DMS114 treated with DMSO at 0.1 percent for 48 hours (cell line): ENCODE data around the gene LASP1NB.
"Not testable (repeated sequence)": the region's sequence is repeated elsewhere in the genome, so short reads cannot be mapped to it uniquely, and the experiment has no call there.

ENCODE experiments used
- DNase-seq: peaks from one replicate; lab custom pipeline; 2025; ENCODE audit not compliant: unreplicated experiment; lab: John Stamatoyannopoulos, UW

LASP1NB gene

DNA sequence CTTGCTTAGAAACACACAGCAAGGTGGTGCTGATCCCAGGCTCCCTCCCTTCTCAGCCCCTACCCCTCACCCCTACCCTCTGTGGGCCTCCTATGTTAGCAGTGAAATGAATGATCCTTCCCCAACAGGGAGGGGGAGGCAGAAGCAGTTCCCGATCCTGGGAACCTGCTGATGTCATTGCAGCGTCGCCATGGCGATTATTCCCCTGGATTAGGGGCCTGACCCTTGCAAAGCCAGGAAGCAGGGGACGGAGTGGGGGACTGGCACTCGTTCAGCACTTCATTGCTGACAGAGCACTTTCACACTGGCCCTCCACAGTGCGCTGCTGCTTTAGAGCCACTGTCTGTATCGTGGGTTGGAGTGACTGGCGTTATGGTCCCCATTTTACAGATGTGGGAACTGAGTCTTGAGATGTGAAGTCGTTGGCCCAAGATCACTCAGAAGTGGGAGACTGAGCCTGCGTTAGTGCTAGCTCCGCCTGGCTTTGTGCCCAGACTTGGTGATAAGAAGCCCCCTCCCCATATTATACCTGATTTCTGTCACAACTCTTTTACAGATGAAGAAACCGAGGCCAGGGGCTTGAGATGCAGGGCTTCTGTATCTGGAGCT is 29.0 kb upstream of the LASP1NB start:
- no peak for DNase-seq

- no peak for DNase-seq
Observed at GRCh38 chr17:38897176-38897575, 28.2 kb upstream of the LASP1NB start.

DNA sequence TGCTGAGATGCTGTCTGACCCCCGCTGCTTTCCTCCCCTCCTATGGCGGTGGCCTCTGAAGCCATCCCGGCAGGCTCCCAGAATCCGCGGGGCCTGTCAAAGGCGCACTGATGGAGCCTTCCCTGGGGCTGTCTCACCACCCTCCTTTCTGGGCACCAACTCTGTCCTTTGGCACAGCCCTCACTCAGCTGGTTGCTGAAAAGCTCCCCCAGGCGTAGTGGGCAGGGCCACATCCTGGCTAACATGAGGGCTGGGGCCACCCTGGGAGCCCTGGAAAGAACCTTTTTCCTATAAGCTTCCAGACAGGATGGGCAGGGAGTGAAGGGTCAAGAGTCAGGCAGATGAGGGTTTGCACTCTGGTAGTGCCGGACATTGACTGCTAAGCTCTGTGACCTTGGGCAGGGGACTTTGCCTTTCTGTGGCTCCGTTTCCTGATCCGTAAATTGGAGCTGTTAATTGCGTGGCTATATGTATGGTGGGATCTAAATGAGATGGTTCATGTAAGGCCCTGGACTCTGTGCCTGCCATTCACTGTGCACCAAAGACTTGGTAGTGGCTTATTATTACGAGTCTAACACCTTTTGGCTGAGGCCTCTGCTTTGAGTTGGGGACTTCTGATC is 27.6 kb upstream of the LASP1NB start:
- DNase-seq = no peak

- DNase-seq = no peak
Observed at GRCh38 chr17:38898291-38898679, 27.1 kb upstream of the LASP1NB start.

- no peak for DNase-seq
Observed at GRCh38 chr17:38898812-38899348, 26.5 kb upstream of the LASP1NB start.

DNA sequence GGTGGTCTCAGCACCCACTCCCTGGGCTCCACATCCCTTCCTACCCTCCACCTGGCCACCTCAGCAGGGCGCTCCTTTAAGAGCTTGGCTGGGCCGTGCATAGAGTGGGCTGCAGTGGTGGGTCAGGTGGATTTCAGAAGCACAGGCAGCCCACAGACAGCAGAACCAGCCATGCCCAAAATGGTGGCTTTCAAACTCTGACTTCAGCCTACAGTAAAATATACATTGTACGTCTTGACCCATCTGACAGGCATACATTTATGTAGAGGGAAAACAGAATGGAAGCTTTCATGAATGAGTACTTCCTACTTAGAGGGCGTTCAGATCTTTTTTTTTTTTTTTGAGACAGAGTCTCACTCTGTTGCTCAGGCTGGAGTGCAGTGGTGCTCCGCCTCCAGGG is 26.0 kb upstream of the LASP1NB start:
- no peak for DNase-seq

DNA sequence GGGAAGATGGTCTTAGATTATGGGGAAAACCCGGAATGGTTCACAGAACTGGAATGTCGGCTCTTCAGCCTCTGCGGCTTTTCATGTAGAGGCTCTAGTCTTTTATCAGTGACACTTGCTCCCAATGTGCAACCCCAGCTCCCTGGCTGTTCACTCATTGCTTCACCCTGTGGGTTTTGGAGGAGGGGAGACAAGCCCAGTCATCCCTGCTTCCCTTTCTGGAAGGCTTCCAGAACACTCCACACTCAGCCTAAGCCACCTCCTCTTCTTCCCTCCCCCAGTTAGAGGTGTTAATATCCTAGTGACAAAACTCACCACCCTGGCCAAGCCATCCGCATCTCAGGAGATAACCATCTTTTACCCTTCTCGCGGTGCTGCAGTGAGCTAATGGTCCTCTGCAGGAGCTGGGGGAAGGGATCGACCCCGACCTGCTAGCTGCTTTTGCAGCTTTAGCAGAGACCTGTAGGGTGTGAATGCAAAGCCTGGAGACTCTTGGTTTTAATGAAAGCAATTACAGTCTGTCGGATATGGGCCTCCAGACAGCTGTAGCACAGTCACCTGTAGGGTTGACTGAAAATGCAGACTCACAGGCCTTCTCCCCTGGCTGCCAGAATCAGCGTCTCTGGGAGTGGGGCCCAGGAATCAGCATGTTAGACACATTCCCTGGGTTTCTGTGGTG is 24.3 kb upstream of the LASP1NB start:
- no peak for DNase-seq

- no peak for DNase-seq
Observed at GRCh38 chr17:38903404-38903803, 22.0 kb upstream of the LASP1NB start.

GRCh38 chr17:38904892-38905291 is 20.5 kb upstream of the LASP1NB start:
- DNase-seq = no peak

DNA sequence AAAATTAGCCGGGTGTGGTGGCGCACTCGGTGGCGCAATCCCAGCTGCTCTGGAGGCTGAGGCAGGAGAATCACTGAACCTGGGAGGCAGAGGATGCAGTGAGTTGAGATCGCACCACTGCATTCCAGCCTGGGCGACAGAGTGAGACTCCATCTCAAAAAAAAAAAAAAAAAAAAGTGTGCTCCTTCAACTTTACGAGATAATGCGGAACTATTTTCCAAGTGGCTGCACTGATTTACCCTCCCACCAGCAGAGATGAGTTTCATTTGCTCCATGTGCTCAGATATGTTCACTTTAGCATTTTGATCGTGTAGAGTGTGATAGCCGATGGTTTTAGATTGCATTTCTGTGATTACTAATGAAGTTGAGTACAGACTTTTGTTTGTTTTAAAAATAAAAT is 20.0 kb upstream of the LASP1NB start:
- no peak for DNase-seq

- no peak for DNase-seq
Observed at GRCh38 chr17:38906460-38907228, 18.8 kb upstream of the LASP1NB start.

DNA sequence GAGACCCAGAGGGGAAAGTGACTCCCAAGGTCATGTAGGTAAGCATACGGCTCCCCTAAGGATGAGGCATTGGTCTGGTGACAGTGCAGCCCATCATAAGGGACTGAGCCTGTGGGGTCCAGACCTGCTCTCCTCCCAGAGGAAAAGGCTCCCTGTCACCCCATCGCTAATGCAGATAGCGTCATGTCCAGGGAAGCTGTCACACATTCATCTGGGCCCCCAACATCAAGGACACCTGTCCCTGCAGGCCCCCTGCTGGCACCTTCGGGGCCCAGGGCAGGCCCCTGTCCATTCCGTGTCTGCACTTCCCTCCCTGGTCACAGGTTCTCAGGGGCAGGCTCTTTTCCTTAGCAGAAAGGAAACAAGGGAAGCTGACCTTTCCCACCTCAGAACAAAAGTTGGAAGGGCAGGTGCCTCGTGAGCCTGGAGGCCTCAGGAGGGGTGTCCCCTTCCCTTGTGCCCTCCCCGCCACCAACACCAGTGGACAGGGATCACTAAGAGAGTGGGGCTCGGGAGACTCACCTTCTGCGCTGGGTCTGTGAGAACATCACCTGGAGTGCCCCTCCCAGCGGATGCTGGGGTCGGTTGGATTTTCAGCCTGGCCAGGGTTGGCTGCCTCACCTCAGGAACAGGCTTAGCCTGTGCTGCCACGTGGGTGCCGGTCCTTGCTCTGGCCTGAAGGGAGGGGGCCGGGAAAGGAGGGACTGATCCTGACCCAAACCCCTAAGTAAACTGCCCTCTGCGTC is 17.3 kb upstream of the LASP1NB start:
- DNase-seq = no peak

- no peak for DNase-seq
Observed at GRCh38 chr17:38908676-38909181, 16.7 kb upstream of the LASP1NB start.

DNA sequence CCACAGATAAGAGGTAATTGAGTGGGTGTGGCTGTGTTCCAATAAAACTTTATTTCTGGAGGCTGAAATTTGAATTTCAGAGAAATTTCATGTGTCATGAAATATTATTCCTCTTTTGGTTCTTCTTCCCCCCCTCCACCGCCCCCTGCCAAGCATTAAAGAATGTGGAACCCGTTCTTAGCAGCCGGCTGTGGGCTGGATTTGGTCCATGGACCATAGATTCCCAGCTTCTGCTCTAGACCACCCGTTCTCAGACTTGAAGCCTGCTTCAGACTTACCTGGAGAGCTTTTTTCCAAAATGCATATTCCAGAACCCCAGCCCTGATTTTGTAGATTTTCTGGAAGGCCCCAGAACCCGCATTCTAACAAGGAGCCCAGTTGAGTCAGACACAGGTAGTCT is 15.1 kb upstream of the LASP1NB start:
- DNase-seq = no peak

DNA sequence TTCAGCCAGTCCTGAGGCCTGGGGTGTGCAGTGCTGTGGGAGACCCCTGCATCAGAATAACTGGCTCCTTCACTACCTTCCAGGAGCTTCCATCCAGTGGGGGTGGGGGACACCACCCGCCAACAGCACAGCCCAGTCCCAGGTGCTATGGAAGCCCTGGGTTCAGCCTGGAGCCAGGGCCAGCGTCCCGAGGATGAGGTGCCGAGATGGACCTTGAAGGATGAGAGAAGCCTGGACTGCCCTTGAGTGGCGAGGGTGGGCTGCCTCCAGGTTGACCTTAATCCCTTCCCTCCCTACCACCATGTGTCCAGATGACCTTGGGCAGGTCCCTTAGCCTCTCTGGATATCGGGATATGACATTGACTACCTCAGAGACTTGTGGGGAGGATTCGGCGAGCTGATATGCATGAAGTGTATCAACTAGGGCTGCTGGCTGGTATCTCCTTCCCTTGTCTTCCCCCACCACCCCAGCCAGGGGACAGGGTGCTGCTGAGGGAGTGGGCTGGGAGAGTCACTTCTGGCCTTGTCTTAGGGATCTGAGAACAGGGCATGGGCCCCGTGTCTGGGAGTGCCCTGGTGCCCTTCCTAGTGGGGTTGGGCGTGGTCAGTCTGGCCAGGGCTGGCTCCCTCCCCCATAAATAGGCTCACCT is 14.2 kb upstream of the LASP1NB start:
- no peak for DNase-seq

DNA sequence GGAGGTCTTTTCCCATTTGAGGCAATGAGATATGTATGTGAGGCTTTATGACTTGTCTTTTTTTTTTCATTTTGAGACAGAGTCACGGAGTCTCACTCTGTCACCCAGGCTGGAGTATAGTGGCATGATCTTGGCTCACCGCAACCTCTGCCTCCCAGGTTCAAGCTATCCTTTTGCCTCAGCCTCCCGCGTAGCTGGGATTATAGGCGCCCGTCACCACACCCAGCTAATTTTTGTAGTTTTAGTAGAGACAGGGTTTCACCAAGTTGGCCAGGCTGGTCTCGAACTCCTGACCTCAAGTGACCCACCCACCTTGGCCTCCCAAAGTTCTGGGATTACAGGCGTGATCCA is 13.7 kb upstream of the LASP1NB start:
- DNase-seq = not testable (repeated sequence)

GRCh38 chr17:38912221-38912813 is 13.1 kb upstream of the LASP1NB start:
- no peak for DNase-seq

DNA sequence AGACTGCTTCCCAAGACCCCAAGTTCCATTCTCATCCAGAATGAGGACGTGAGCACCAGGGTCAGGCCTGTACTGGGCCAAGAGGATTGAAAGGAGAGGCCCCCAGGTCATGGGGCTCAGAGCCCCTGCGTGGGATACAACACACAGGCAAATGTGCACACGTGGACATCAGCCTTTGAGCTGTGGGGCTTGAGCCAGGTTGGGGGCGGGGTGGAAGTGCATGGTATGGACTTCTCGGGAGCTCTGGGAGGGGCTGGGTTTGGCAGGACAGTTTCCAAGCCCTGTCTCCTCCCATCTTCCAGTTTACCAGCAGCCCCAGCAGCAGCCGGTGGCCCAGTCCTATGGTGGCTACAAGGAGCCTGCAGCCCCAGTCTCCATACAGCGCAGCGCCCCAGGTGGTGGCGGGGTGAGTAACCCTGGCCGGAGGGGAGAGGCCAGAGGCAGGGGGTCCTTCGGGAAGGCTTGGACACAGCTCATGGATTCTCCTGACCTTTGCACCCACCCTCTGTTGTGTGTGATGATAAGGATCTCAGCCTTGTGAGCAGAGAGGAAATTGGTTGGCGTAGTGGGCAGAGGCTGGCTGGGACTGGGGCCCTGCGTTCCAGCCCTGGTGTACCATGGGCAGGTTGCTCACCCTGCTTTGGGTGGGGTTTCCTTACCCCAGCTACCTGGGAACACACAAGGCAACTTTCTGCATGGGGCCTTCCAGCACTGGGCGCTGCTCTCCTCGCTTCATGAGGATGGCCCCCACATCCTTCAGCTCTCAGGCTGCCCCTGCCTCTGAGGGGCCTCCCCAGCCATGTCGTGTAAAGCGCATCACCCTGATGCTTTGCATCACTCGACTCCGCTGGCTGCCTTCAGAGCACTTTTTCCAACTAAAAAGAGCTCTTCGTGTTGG is 10.4 kb upstream of the LASP1NB start:
- no peak for DNase-seq

DNA sequence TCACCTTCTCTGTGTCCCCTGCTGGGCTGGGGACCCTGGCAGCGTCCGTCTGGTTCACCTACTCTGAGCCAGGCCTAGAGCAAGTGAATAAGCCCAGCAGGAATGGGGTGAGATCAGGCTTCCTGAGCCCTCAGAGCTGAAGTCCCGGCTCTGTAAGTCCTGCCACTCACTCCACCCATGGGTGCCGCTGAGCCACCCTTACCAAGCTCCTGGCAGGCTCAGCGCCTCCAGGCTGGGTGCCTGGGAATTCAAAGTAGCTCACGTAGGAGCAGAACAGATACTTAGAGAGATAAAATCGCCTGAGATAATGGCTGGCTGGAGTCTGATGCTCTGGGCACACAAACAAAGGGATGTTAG is 9.8 kb upstream of the LASP1NB start:
- DNase-seq = no peak
